DND-41 (cell line): ENCODE data around the gene MBP.

Source experiments
- ATAC-seq: fragments of 200-7000 bp; cut with Tn5 transposase; 3 replicates; pipeline ENCODE4 v1.9.1; 2021; ENCODE audit warnings: low read depth; ENCODE audit not compliant: insufficient read depth
- DNase-seq: peaks from one replicate; pipeline ENCODE4 v3.0.0-alpha.2; 2020
- H2AFZ ChIP-seq: 2 replicates; pipeline ENCODE4 v1.6.0; 2012; ENCODE audit warnings: low read depth, low read length
- H3K27ac ChIP-seq: 2 replicates; pipeline ENCODE4 v1.5.1; 2012; ENCODE audit warnings: low read length, inconsistent platforms
- H3K27me3 ChIP-seq: fragments of 200-600 bp; sonication (generic); 2 replicates; pipeline ENCODE4 v1.6.0; 2012; ENCODE audit warnings: low read length, mild to moderate bottlenecking, inconsistent platforms; ENCODE audit not compliant: insufficient read depth, poor library complexity
- H3K36me3 ChIP-seq: 2 replicates; pipeline ENCODE4 v1.5.1; 2012; ENCODE audit warnings: low read length, inconsistent platforms; ENCODE audit not compliant: insufficient read depth
- H3K4me1 ChIP-seq: 2 replicates; pipeline ENCODE4 v1.5.1; 2012; ENCODE audit warnings: mild to moderate bottlenecking, low read length; ENCODE audit not compliant: insufficient read depth
- H3K4me2 ChIP-seq: 2 replicates; pipeline ENCODE4 v1.6.0; 2012; ENCODE audit warnings: mild to moderate bottlenecking, moderate library complexity, low read length, inconsistent platforms; ENCODE audit not compliant: insufficient read depth
- H3K4me3 ChIP-seq, 2 experiments: fragments of 200-600 bp in 1 of 2; shearing (Covaris generic) in 1 of 2; 2 replicates each; pipeline ENCODE4 v1.5.1; 2012 to 2016; ENCODE audit warnings: inconsistent platforms in 2 of 2, low read length in 2 of 2, mild to moderate bottlenecking in 2 of 2, low read depth in 1 of 2, moderate library complexity in 1 of 2
- H3K79me2 ChIP-seq: 2 replicates; pipeline ENCODE4 v1.6.0; 2012; ENCODE audit warnings: low read length, inconsistent platforms; ENCODE audit not compliant: insufficient read depth
- H3K9ac ChIP-seq: 2 replicates; pipeline ENCODE4 v1.6.0; 2012; ENCODE audit warnings: low read depth, mild to moderate bottlenecking, inconsistent platforms, low read length, moderate library complexity
- H3K9me3 ChIP-seq: 2 replicates; pipeline ENCODE4 v1.5.1; 2012; ENCODE audit warnings: low read length, moderate library complexity, mild to moderate bottlenecking, inconsistent platforms; ENCODE audit not compliant: insufficient read depth, severe bottlenecking
- H4K20me1 ChIP-seq: 2 replicates; pipeline ENCODE4 v1.6.0; 2012; ENCODE audit warnings: low read length; ENCODE audit not compliant: insufficient read depth
- EZH2 ChIP-seq: IDR thresholded peaks from 3 replicates; pipeline ENCODE4 v1.6.1; 2012; ENCODE audit warnings: borderline replicate concordance, low read depth, mild to moderate bottlenecking, moderate library complexity, low read length, inconsistent platforms; ENCODE audit not compliant: severe bottlenecking
- TF ChIP-seq, protein P1 (sequence below): IDR thresholded peaks from 2 replicates; pipeline ENCODE4 v1.5.1; 2012; ENCODE audit warnings: borderline replicate concordance, low read length, moderate library complexity, mild to moderate bottlenecking; ENCODE audit not compliant: poor library complexity, severe bottlenecking; ENCODE audit errors: extremely low read depth

The MBP gene

DNA sequence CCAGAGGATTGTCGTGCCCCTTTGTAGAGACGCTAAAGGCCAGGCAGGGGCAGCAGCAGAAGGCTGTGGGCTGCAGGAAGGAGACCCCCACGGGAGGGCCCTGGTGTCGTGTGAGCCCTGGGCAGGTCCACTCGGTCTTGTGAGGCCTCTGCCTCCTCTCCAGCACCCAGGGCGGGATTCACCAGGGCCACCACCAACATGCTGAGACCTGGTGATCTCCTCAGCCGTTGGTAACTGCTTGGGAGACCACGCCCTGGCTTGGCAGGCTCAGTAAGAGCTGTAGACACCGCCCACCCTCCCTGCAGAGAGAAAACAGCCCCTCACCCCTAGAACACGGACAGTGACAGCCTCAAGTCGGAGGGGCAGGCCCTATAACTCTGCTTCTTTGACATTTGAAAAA is 21.1 kb downstream of the MBP start:
- Histone ChIP-seq H3K36me3 (peaks cover 32% of the 10 kb centered on the region), H3K27ac (peak overlapping the region; percentile 66), H3K4me1 (peaks cover 98% of the 10 kb centered on the region), H2AFZ (no peak overlapping the region), H3K9me3 (no peaks in the 10 kb centered on the region), H3K27me3 (no peaks in the 10 kb centered on the region), H3K79me2 (peaks cover 85% of the 10 kb centered on the region), H4K20me1 (no peaks in the 10 kb centered on the region), H3K4me3 (no peak overlapping the region), H3K9ac (peak overlapping the region; percentile 31; the same call in 1 of the 2 replicates), H3K4me2 (no peak overlapping the region; the same call in 1 of the 2 replicates)
- ATAC-seq (0 out of 3 replicates have a peak, but pooled peaks have one; percentile 13), DNase-seq (peak; percentile 43)
- TF ChIP-seq, protein P1, sequence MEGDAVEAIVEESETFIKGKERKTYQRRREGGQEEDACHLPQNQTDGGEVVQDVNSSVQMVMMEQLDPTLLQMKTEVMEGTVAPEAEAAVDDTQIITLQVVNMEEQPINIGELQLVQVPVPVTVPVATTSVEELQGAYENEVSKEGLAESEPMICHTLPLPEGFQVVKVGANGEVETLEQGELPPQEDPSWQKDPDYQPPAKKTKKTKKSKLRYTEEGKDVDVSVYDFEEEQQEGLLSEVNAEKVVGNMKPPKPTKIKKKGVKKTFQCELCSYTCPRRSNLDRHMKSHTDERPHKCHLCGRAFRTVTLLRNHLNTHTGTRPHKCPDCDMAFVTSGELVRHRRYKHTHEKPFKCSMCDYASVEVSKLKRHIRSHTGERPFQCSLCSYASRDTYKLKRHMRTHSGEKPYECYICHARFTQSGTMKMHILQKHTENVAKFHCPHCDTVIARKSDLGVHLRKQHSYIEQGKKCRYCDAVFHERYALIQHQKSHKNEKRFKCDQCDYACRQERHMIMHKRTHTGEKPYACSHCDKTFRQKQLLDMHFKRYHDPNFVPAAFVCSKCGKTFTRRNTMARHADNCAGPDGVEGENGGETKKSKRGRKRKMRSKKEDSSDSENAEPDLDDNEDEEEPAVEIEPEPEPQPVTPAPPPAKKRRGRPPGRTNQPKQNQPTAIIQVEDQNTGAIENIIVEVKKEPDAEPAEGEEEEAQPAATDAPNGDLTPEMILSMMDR, result no peak
- no peak for TF ChIP-seq EZH2

DNA sequence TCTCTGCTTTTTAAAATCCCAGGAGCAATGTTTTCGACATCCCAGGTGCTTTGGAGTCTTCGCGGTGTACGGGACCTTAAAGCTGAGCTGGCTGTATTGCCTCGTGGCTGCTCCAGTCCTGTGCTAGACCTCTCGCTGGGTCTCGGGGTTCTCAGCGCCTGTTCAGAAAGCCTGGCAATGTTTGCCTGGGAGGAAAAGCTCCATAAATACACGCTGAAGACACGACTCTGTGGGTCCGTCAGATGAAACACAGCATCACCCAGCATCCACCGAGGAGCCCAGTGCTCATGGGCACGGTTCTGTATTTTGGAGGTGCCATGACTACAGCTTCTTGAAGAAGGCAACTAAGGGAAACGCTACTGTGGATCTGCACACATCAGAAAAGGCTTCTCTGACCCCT is 21.6 kb downstream of the MBP start:
- Histone ChIP-seq H3K9me3 (no peaks in the 10 kb centered on the region), H2AFZ (no peak overlapping the region), H3K4me2 (no peak overlapping the region), H3K4me1 (peaks cover 98% of the 10 kb centered on the region), H3K36me3 (peaks cover 28% of the 10 kb centered on the region), H4K20me1 (no peaks in the 10 kb centered on the region), H3K79me2 (peaks cover 86% of the 10 kb centered on the region), H3K4me3 (no peak overlapping the region), H3K27ac (peak overlapping the region; percentile 66), H3K27me3 (no peaks in the 10 kb centered on the region), H3K9ac (no peak overlapping the region)
- TF ChIP-seq, protein P1, result no peak
- no peak for TF ChIP-seq EZH2
- DNase-seq, result no peak
- ATAC-seq, result no peak

DNA sequence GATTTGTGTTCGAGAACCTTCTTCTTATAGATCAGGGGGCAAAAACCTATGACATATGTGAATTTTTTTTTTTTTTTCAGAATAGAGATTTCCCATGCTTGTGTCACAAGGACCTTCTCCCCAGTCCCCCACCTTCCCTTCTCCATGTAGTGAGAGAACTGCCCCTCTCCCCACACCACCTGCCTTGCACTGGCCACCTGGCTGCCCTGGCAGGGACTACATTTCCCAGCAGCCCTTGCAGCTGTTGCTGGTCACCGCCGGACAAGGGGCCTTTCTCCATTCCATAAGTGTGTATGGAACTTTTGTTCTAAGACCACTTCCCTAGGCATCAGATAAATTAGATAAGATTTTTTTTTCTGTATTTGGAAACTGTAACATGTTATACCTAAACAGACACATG is 22.2 kb downstream of the MBP start:
- Histone ChIP-seq H3K9me3 (no peaks in the 10 kb centered on the region), H3K9ac (no peak overlapping the region), H3K4me3 (no peak overlapping the region), H3K4me2 (no peak overlapping the region), H3K27ac (peak overlapping the region; percentile 75; the same call in 1 of the 2 replicates), H2AFZ (no peak overlapping the region), H4K20me1 (no peaks in the 10 kb centered on the region), H3K4me1 (peaks cover 98% of the 10 kb centered on the region), H3K27me3 (no peaks in the 10 kb centered on the region), H3K79me2 (peaks cover 88% of the 10 kb centered on the region), H3K36me3 (peaks cover 28% of the 10 kb centered on the region)
- DNase-seq (no peak), ATAC-seq (no peak)
- TF ChIP-seq, protein P1, result no peak
- no peak for TF ChIP-seq EZH2

DNA sequence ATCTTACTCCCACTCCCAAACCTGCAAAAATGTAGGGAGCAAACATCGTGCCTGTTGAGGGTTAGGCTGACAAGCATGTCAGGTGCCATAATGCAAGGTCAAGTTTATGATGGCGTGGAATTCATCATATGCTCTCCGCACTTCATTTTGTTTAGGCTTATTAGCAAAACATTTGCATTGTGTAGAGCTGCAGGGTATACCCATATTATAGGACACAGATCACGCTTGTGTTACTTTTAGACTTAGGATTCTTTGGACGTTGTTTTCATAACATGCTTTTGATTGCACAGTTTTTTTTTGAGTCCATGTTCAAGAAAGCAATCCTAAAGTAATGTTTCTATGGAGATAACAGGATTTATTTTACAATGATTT is 22.9 kb downstream of the MBP start:
- H3K9ac ChIP-seq, result no peak overlapping the region
- H3K27me3 ChIP-seq, result no peaks in the 10 kb centered on the region
- peaks cover 22% of the 10 kb centered on the region for H3K36me3 ChIP-seq
- H3K4me2 ChIP-seq, result no peak overlapping the region
- peak overlapping the region; percentile 75 for H3K27ac ChIP-seq
- ATAC-seq, result no peak
- H3K79me2 ChIP-seq, result peaks cover 88% of the 10 kb centered on the region
- TF ChIP-seq EZH2, result no peak
- TF ChIP-seq, protein P1, result no peak
- H4K20me1 ChIP-seq, result no peaks in the 10 kb centered on the region
- peaks cover 98% of the 10 kb centered on the region for H3K4me1 ChIP-seq
- no peak overlapping the region for H3K4me3 ChIP-seq
- no peaks in the 10 kb centered on the region for H3K9me3 ChIP-seq
- DNase-seq, result no peak
- H2AFZ ChIP-seq, result no peak overlapping the region
